IMR-90 (cell line): Measurements from ENCODE around the gene CHMP1B. TPM values are rescaled to one million over a fixed set of nuclear protein-coding genes. Genes with fewer than 3 reads are reported as not detected.

Source experiments
- ATAC-seq: fragments of 200-7000 bp; cut with Tn5 transposase; 2 replicates; pipeline ENCODE4 v1.9.1; 2020; ENCODE audit warnings: low read depth, mild to moderate bottlenecking, moderate library complexity
- BruUV-seq: library from RNA; stranded (reverse); fragments of 400-500 nt; replicated peaks from 2 replicates; lab custom pipeline; 2021; lab: Mats Ljungman, UMichigan
- CTCF ChIA-PET: fragments of 300-600 bp; formaldehyde crosslinking; extraction: SDS; loops from one replicate; lab custom pipeline; 2021; ENCODE audit warnings: antibody characterized with exemption; lab: Yijun Ruan, JAX
- POLR2A ChIA-PET: fragments of 300-600 bp; sonication (Branson Sonifier 250); formaldehyde crosslinking; loops from one replicate; lab custom pipeline; 2022; ENCODE audit warnings: antibody characterized with exemption; ENCODE audit not compliant: unreplicated experiment; lab: Charles Lee
- DNase-seq: peaks from one replicate; pipeline ENCODE4 v3.0.0; 2013
- H2AFZ ChIP-seq: replicated peaks from 2 replicates; pipeline ENCODE3; 2013; ENCODE audit warnings: low read length, mild to moderate bottlenecking; ENCODE audit not compliant: poor library complexity
- H2AK5ac ChIP-seq: 2 replicates; pipeline ENCODE4 v1.6.1; 2013; ENCODE audit warnings: low read depth, low read length, inconsistent platforms
- H2AK9ac ChIP-seq: replicated peaks from 2 replicates; pipeline ENCODE3; 2013; ENCODE audit warnings: mild to moderate bottlenecking, low read depth, low read length, moderate library complexity; ENCODE audit not compliant: poor library complexity
- H2BK120ac ChIP-seq: 2 replicates; pipeline ENCODE4 v1.6.1; 2013; ENCODE audit warnings: low read depth, low read length, inconsistent platforms
- H2BK15ac ChIP-seq: 3 replicates; pipeline ENCODE4 v1.6.1; 2013; ENCODE audit warnings: low read depth, low read length, inconsistent platforms
- H2BK20ac ChIP-seq: 2 replicates; pipeline ENCODE4 v1.6.1; 2013; ENCODE audit warnings: low read depth, mild to moderate bottlenecking, inconsistent platforms, low read length, moderate library complexity
- H2BK5ac ChIP-seq: 2 replicates; pipeline ENCODE4 v1.6.1; 2013; ENCODE audit warnings: mild to moderate bottlenecking, low read depth, low read length, inconsistent platforms; ENCODE audit not compliant: poor library complexity, severe bottlenecking
- H3K14ac ChIP-seq: replicated peaks from 2 replicates; pipeline ENCODE4 v1.6.1; 2013; ENCODE audit warnings: low read depth, low read length, inconsistent platforms
- H3K18ac ChIP-seq: 2 replicates; pipeline ENCODE4 v1.6.1; 2013; ENCODE audit warnings: low read depth, low read length, control low read depth
- H3K23ac ChIP-seq: 2 replicates; pipeline ENCODE4 v1.6.1; 2013; ENCODE audit warnings: low read depth, low read length, inconsistent platforms
- H3K27ac ChIP-seq: 2 replicates; pipeline ENCODE4 v1.5.1; 2013; ENCODE audit warnings: mild to moderate bottlenecking, control low read depth, low read length; ENCODE audit not compliant: insufficient read depth
- H3K27me3 ChIP-seq: 2 replicates; pipeline ENCODE4 v1.6.1; 2013; ENCODE audit warnings: low read length; ENCODE audit not compliant: control insufficient read depth, insufficient read depth
- H3K36me3 ChIP-seq: 2 replicates; pipeline ENCODE4 v1.6.1; 2013; ENCODE audit warnings: low read length, mixed read lengths; ENCODE audit not compliant: control insufficient read depth, insufficient read depth
- H3K4ac ChIP-seq: 2 replicates; pipeline ENCODE4 v1.6.1; 2013; ENCODE audit warnings: low read depth, low read length, inconsistent platforms
- H3K4me1 ChIP-seq: 2 replicates; pipeline ENCODE4 v1.6.1; 2013; ENCODE audit warnings: low read length, mixed read lengths; ENCODE audit not compliant: control insufficient read depth, insufficient read depth
- H3K4me2 ChIP-seq: 2 replicates; pipeline ENCODE4 v1.6.1; 2013; ENCODE audit warnings: low read depth, mild to moderate bottlenecking, control low read depth, low read length, moderate library complexity
- H3K4me3 ChIP-seq: 2 replicates; pipeline ENCODE4 v1.5.1; 2013; ENCODE audit warnings: low read depth, mild to moderate bottlenecking, control low read depth, low read length, moderate library complexity; ENCODE audit not compliant: insufficient read depth
- H3K56ac ChIP-seq: 2 replicates; pipeline ENCODE4 v1.6.1; 2013; ENCODE audit warnings: low read length, inconsistent platforms; ENCODE audit not compliant: insufficient read depth; ENCODE audit errors: extremely low read depth
- H3K79me1 ChIP-seq, 2 experiments: 2 replicates each; pipeline ENCODE4 v1.6.1; 2013; ENCODE audit warnings: low read length in 2 of 2, inconsistent platforms in 1 of 2, low read depth in 1 of 2
- H3K9ac ChIP-seq: 2 replicates; pipeline ENCODE4 v1.6.1; 2013; ENCODE audit warnings: low read depth, low read length, control low read depth
- H3K9me1 ChIP-seq: 2 replicates; pipeline ENCODE4 v1.6.1; 2013; ENCODE audit warnings: low read length, inconsistent platforms; ENCODE audit not compliant: insufficient read depth
- H3K9me3 ChIP-seq: 2 replicates; pipeline ENCODE4 v1.6.1; 2013; ENCODE audit warnings: low read length; ENCODE audit not compliant: control insufficient read depth, insufficient read depth
- H4K20me1 ChIP-seq: 2 replicates; pipeline ENCODE4 v1.6.1; 2013; ENCODE audit warnings: low read length, inconsistent platforms; ENCODE audit not compliant: insufficient read depth
- H4K5ac ChIP-seq: 2 replicates; pipeline ENCODE4 v1.6.1; 2013; ENCODE audit warnings: mild to moderate bottlenecking, low read depth, low read length, control low read depth
- H4K8ac ChIP-seq, 2 experiments: 2 replicates each; pipeline ENCODE4 v1.6.1; 2013; ENCODE audit warnings: low read depth in 2 of 2, low read length in 2 of 2, control low read depth in 1 of 2, inconsistent platforms in 1 of 2
- H4K91ac ChIP-seq: 2 replicates; pipeline ENCODE4 v1.6.1; 2013; ENCODE audit warnings: low read depth, low read length, inconsistent platforms; ENCODE audit not compliant: insufficient read depth
- BHLHE40 ChIP-seq: fragments of 150-350 bp; IDR thresholded peaks from 2 replicates; pipeline ENCODE4 v1.6.1; 2016; ENCODE audit warnings: mild to moderate bottlenecking, low read depth, low read length
- CHD1 ChIP-seq: IDR thresholded peaks from 2 replicates; pipeline ENCODE4 v1.6.1; 2012; ENCODE audit warnings: low read depth, low read length, improper control_type of control experiment
- CTCF ChIP-seq: conservative IDR thresholded peaks from 2 replicates; pipeline ENCODE4 v1.5.1; 2012; ENCODE audit warnings: mild to moderate bottlenecking, low read depth, low read length, improper control_type of control experiment
- ELK1 ChIP-seq: fragments of 150-350 bp; IDR thresholded peaks from 2 replicates; pipeline ENCODE4 v1.6.1; 2016; ENCODE audit warnings: low read depth, mild to moderate bottlenecking, low read length, moderate library complexity, borderline replicate concordance
- FOS ChIP-seq: fragments of 150-350 bp; IDR thresholded peaks from 2 replicates; pipeline ENCODE4 v1.6.1; 2016; ENCODE audit warnings: low read depth, low read length
- MAFK ChIP-seq: IDR thresholded peaks from 2 replicates; pipeline ENCODE4 v1.6.1; 2012; ENCODE audit warnings: low read depth, low read length, improper control_type of control experiment
- MXI1 ChIP-seq: IDR thresholded peaks from 2 replicates; pipeline ENCODE4 v1.6.1; 2012; ENCODE audit warnings: low read depth, mild to moderate bottlenecking, low read length, moderate library complexity, borderline replicate concordance
- NFE2L2 ChIP-seq: fragments of 150-350 bp; IDR thresholded peaks from 2 replicates; pipeline ENCODE4 v1.6.1; 2016; ENCODE audit warnings: low read depth, mild to moderate bottlenecking, low read length
- POLR2A ChIP-seq: IDR thresholded peaks from 2 replicates; pipeline ENCODE4 v1.6.1; 2012; ENCODE audit warnings: mild to moderate bottlenecking, low read depth, low read length
- RCOR1 ChIP-seq: IDR thresholded peaks from 2 replicates; pipeline ENCODE4 v1.6.1; 2012; ENCODE audit warnings: mild to moderate bottlenecking, low read length, improper control_type of control experiment; ENCODE audit not compliant: insufficient replicate concordance
- RFX5 ChIP-seq: IDR thresholded peaks from 2 replicates; pipeline ENCODE4 v1.8.0; 2012; ENCODE audit warnings: low read depth, mild to moderate bottlenecking, low read length, moderate library complexity
- SMC3 ChIP-seq: fragments of 150-350 bp; IDR thresholded peaks from 2 replicates; pipeline ENCODE4 v1.6.1; 2016; ENCODE audit warnings: low read depth, mild to moderate bottlenecking, antibody characterized with exemption, low read length, moderate library complexity
- USF2 ChIP-seq: fragments of 150-350 bp; IDR thresholded peaks from 2 replicates; pipeline ENCODE4 v1.6.1; 2017; ENCODE audit warnings: mild to moderate bottlenecking, antibody characterized with exemption, low read length, low read depth
- WGBS, 2 experiments: methylation state at CpG; one replicate each; pipeline versions ENCODE4 v1.1.5 to v1.1.7; 2013; ENCODE audit warnings: missing lambda C conversion rate in 2 of 2; ENCODE audit not compliant: insufficient read length in 1 of 2; ENCODE audit errors: extremely low coverage in 2 of 2; 5-methylcytosine and 5-hydroxymethylcytosine counted together
- dilution Hi-C: fragments of 300-500 bp; cut with HindIII; formaldehyde crosslinking; loops from one replicate; pipeline ENCODE4 v1.14.3; 2018; ENCODE audit warnings: low sequenced_read_pairs; ENCODE audit not compliant: unreplicated experiment
- in situ Hi-C: fragments of 300-500 bp; cut with MboI; formaldehyde crosslinking; loops from 3 replicates; pipeline ENCODE4 v1.14.3; 2019; ENCODE audit warnings: low sequenced_read_pairs, inconsistent platforms, mixed read lengths
- intact Hi-C: fragments of 100-400 bp; cut with micrococcal nuclease; formaldehyde crosslinking; loops from 2 replicates; pipeline ENCODE4 v1.10.0; 2022
- polyA plus RNA-seq, 3 experiments: library from polyadenylated mRNA; depleted of rRNA; stranded (reverse); fragments of >200 nt; gene quantifications; 2 replicates each; pipeline ENCODE4 v1.2.3, GENCODE V29; 2012; ENCODE audit warnings: low replicate concordance in 1 of 3
- total RNA-seq: library from RNA; depleted of rRNA; stranded (reverse); fragments of >200 nt; gene quantifications from 2 replicates; pipeline ENCODE4 v1.2.3, GENCODE V29; 2012

CHMP1B gene
- total and polyA plus RNA-seq, 2 of the 4 experiments (the other 2 are of a cell fraction), result 21.1 to 39.4 TPM

GRCh38 chr18:11808001-11808855, 43.0 kb upstream of the CHMP1B start (continued):
- no peak for TF ChIP-seq SMC3
- TF ChIP-seq BHLHE40, result no peak

GRCh38 chr18:11809895-11810294, 41.3 kb upstream of the CHMP1B start:
- in situ Hi-C loops (no loop called here), dilution Hi-C loops (no loop called here), intact Hi-C loops (no loop called here)
- Histone ChIP-seq H2BK5ac (no peak overlapping the region), H3K9ac (no peak overlapping the region), H2AK9ac (no peak overlapping the region), H3K23ac (no peak overlapping the region), H3K4me1 (peaks cover 12% of the 10 kb centered on the region), H2AK5ac (no peak overlapping the region), H4K91ac (no peak overlapping the region), H3K4me2 (no peak overlapping the region), H2AFZ (no peak overlapping the region), H3K9me1 (peaks cover 14% of the 10 kb centered on the region), H3K18ac (no peak overlapping the region), H3K27me3 (peaks cover 2% of the 10 kb centered on the region), H2BK15ac (no peak overlapping the region), H3K4ac (no peak overlapping the region), H3K4me3 (no peak overlapping the region), H3K9me3 (no peaks in the 10 kb centered on the region), H3K27ac (no peak overlapping the region), H4K5ac (no peak overlapping the region), H3K36me3 (no peaks in the 10 kb centered on the region), H4K20me1 (no peaks in the 10 kb centered on the region), H3K56ac (no peak overlapping the region), H2BK120ac (no peak overlapping the region), H3K79me1 (no peaks in the 10 kb centered on the region), H2BK20ac (no peak overlapping the region), H3K14ac (no peak overlapping the region), H4K8ac (no peak overlapping the region)
- BruUV-seq, result no TSS peak
- WGBS, 2 experiments, result no CpG with 5 or more reads among the region's 6 CpGs
- DNase-seq (no peak), ATAC-seq (no peak)
- POLR2A ChIA-PET, result no interaction called here
- CTCF ChIA-PET, result interaction anchor here (1.0 kb wide), 1 partner anchor 14 kb away, joined by 3 read pairs; no protein-coding TSS in a partner anchor
- TF ChIP-seq USF2, result no peak
- no peak for TF ChIP-seq CTCF
- TF ChIP-seq SMC3, result no peak
- no peak for TF ChIP-seq CHD1
- TF ChIP-seq POLR2A, result no peak
- TF ChIP-seq RFX5, result no peak
- TF ChIP-seq ELK1, result no peak
- no peak for TF ChIP-seq NFE2L2
- TF ChIP-seq RCOR1, result no peak
- TF ChIP-seq MAFK, result no peak
- no peak for TF ChIP-seq MXI1
- TF ChIP-seq FOS, result no peak
